GM12878 (cell line): ENCODE measurements around the gene RFWD3.

Source experiments
- ATF3 ChIP-seq: IDR thresholded peaks from 2 replicates; pipeline ENCODE4 v1.6.1; 2011; ENCODE audit warnings: low read depth, mild to moderate bottlenecking, low read length, moderate library complexity, borderline replicate concordance; ENCODE audit errors: extremely low read depth
- BACH1 ChIP-seq: fragments of 450-650 bp; IDR thresholded peaks from 2 replicates; pipeline ENCODE4 v1.6.1; 2017; ENCODE audit warnings: mild to moderate bottlenecking, borderline replicate concordance
- BRCA1 ChIP-seq: IDR thresholded peaks from 2 replicates; pipeline ENCODE4 v1.6.1; 2011; ENCODE audit warnings: low read depth, low read length, improper control_type of control experiment
- CEBPB ChIP-seq, 2 experiments: fragments of 150-350 bp in 1 of 2; IDR thresholded peaks; 2 replicates each; pipeline ENCODE4 v1.6.1; 2012 to 2014; ENCODE audit warnings: low read depth in 2 of 2, low read length in 2 of 2, borderline replicate concordance in 1 of 2, inconsistent platforms in 1 of 2
- CTCF ChIP-seq, 3 experiments: IDR thresholded peaks in 2 of 3; conservative IDR thresholded peaks in 1 of 3; 2 replicates each; pipeline ENCODE4 v1.5.1; 2011; ENCODE audit warnings: low read depth in 3 of 3, low read length in 3 of 3, mild to moderate bottlenecking in 3 of 3, control low read depth in 2 of 3, moderate library complexity in 2 of 3, inconsistent platforms in 1 of 3, mixed read lengths in 1 of 3; ENCODE audit not compliant: control insufficient read depth in 2 of 3, insufficient read depth in 1 of 3; ENCODE audit errors: extremely low read depth in 1 of 3
- EGR1 ChIP-seq, 2 experiments: IDR thresholded peaks; 1 replicate in 1 of 2; 2 replicates in 1 of 2; pipeline ENCODE4 v1.6.1; 2011 to 2012; ENCODE audit warnings: low read depth in 2 of 2, low read length in 2 of 2, borderline replicate concordance in 1 of 2, mild to moderate bottlenecking in 1 of 2, moderate library complexity in 1 of 2
- HDAC6 ChIP-seq: fragments of 200-600 bp; sonication (generic); IDR thresholded peaks from one replicate; pipeline ENCODE4 v1.8.0; 2017; ENCODE audit warnings: antibody characterized with exemption; ENCODE audit not compliant: unreplicated experiment
- MXI1 ChIP-seq: fragments of 150-350 bp; IDR thresholded peaks from 2 replicates; pipeline ENCODE4 v1.6.1; 2011; ENCODE audit warnings: low read depth, mild to moderate bottlenecking, inconsistent platforms, low read length, improper control_type of control experiment
- POLR2AphosphoS2 ChIP-seq: IDR thresholded peaks from 2 replicates; pipeline ENCODE4 v1.6.1; 2011; ENCODE audit warnings: low read depth, mild to moderate bottlenecking, low read length, improper control_type of control experiment, moderate library complexity
- RCOR1 ChIP-seq: conservative IDR thresholded peaks from 2 replicates; pipeline ENCODE4 v1.6.1; 2012; ENCODE audit warnings: low read depth, low read length, improper control_type of control experiment
- SMAD5 ChIP-seq: IDR thresholded peaks from 2 replicates; pipeline ENCODE4 v1.6.1; 2016; ENCODE audit warnings: antibody characterized with exemption, low read depth
- SREBF1 ChIP-seq: IDR thresholded peaks from 2 replicates; pipeline ENCODE4 v1.6.1; 2012; ENCODE audit warnings: mild to moderate bottlenecking, low read length
- ZNF274 ChIP-seq: IDR thresholded peaks from one replicate; pipeline ENCODE4 v1.8.0; 2011; ENCODE audit not compliant: insufficient read length, insufficient read depth
- TF ChIP-seq, protein P1 (sequence below): fragments of 150-350 bp; IDR thresholded peaks from 2 replicates; pipeline ENCODE4 v1.6.1; 2014; ENCODE audit warnings: mild to moderate bottlenecking, low read depth, low read length

GRCh38 chr16:74649839-74650504, 16.7 kb downstream of the RFWD3 start:
- no peak for TF ChIP-seq CTCF (IDR thresholded peaks at IDR 0.05 in 2 of 3, conservative IDR thresholded peaks at IDR 0.05 in 1 of 3; ENCODE audit: control insufficient read depth in 2 of 3, extremely low read depth in 1 of 3, insufficient read depth in 1 of 3, low read depth in 3 of 3, low read length in 3 of 3)
- TF ChIP-seq MXI1 = no peak
- TF ChIP-seq SMAD5 = no peak
- TF ChIP-seq BACH1 = no peak
- TF ChIP-seq, protein P1, sequence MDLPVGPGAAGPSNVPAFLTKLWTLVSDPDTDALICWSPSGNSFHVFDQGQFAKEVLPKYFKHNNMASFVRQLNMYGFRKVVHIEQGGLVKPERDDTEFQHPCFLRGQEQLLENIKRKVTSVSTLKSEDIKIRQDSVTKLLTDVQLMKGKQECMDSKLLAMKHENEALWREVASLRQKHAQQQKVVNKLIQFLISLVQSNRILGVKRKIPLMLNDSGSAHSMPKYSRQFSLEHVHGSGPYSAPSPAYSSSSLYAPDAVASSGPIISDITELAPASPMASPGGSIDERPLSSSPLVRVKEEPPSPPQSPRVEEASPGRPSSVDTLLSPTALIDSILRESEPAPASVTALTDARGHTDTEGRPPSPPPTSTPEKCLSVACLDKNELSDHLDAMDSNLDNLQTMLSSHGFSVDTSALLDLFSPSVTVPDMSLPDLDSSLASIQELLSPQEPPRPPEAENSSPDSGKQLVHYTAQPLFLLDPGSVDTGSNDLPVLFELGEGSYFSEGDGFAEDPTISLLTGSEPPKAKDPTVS = no peak
- TF ChIP-seq ATF3 = no peak
- TF ChIP-seq SREBF1 = no peak
- no peak for TF ChIP-seq BRCA1
- TF ChIP-seq POLR2AphosphoS2 = no peak
- TF ChIP-seq RCOR1 = no peak
- TF ChIP-seq HDAC6 = no peak
- no peak for TF ChIP-seq ZNF274
- TF ChIP-seq CEBPB (IDR thresholded peaks at IDR 0.05; ENCODE audit: borderline replicate concordance in 1 of 2, low read depth in 2 of 2, low read length in 2 of 2) = no peak
- no peak for TF ChIP-seq EGR1 (IDR thresholded peaks at IDR 0.05; ENCODE audit: borderline replicate concordance in 1 of 2, low read depth in 2 of 2, low read length in 2 of 2)
